ENCODE measurements around the gene VPS54. TPM values are rescaled to one million over a fixed set of nuclear protein-coding genes. Genes with fewer than 3 reads are reported as not detected.

The VPS54 gene
- total RNA-seq, 1 experiment from 2014 or later: 21.2 TPM

DNA sequence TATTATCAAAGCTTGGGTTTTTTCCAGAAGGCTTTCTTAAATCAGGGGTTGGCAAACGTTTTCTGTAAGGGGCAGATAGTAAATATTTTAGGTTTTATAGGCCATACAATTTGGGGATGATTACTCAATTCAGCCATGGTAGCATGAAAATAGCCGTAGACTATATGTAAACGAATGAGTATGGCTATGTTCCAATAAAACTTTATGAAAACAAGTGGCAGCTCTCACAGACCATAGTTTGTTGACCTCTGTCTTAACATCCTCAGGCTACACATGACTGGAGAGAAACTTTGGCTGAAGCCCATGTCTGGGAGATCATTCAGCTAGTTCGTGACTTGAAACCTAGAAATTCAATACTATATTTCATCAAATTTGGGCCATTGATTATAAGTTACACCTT, 147.4 kb downstream of the VPS54 start:
- H3K36me3 ChIP-seq (ENCODE audit: control insufficient read depth, insufficient read depth, low read length): no peaks in the 10 kb centered on the region
- H3K27ac ChIP-seq (ENCODE audit: low read length): no peak overlapping the region
- no peaks in the 10 kb centered on the region for H3K27me3 ChIP-seq (ENCODE audit: control insufficient read depth, insufficient read depth, low read length)
- no TSS peak for BruUV-seq (replicated peaks)
- POLR2A ChIA-PET: no interaction called here
- no peak for TF ChIP-seq POLR2AphosphoS5 (IDR thresholded peaks at IDR 0.05; ENCODE audit: low read depth, low read length)
- TF ChIP-seq SIN3A (IDR thresholded peaks at IDR 0.05; ENCODE audit: borderline replicate concordance, insufficient read depth, low read depth, low read length): no peak
- TF ChIP-seq, protein P1, sequence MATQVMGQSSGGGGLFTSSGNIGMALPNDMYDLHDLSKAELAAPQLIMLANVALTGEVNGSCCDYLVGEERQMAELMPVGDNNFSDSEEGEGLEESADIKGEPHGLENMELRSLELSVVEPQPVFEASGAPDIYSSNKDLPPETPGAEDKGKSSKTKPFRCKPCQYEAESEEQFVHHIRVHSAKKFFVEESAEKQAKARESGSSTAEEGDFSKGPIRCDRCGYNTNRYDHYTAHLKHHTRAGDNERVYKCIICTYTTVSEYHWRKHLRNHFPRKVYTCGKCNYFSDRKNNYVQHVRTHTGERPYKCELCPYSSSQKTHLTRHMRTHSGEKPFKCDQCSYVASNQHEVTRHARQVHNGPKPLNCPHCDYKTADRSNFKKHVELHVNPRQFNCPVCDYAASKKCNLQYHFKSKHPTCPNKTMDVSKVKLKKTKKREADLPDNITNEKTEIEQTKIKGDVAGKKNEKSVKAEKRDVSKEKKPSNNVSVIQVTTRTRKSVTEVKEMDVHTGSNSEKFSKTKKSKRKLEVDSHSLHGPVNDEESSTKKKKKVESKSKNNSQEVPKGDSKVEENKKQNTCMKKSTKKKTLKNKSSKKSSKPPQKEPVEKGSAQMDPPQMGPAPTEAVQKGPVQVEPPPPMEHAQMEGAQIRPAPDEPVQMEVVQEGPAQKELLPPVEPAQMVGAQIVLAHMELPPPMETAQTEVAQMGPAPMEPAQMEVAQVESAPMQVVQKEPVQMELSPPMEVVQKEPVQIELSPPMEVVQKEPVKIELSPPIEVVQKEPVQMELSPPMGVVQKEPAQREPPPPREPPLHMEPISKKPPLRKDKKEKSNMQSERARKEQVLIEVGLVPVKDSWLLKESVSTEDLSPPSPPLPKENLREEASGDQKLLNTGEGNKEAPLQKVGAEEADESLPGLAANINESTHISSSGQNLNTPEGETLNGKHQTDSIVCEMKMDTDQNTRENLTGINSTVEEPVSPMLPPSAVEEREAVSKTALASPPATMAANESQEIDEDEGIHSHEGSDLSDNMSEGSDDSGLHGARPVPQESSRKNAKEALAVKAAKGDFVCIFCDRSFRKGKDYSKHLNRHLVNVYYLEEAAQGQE (IDR thresholded peaks at IDR 0.05; ENCODE audit: insufficient read depth in 1 of 2, low read depth in 2 of 2, low read length in 1 of 2): no peak
- TF ChIP-seq, protein P2, sequence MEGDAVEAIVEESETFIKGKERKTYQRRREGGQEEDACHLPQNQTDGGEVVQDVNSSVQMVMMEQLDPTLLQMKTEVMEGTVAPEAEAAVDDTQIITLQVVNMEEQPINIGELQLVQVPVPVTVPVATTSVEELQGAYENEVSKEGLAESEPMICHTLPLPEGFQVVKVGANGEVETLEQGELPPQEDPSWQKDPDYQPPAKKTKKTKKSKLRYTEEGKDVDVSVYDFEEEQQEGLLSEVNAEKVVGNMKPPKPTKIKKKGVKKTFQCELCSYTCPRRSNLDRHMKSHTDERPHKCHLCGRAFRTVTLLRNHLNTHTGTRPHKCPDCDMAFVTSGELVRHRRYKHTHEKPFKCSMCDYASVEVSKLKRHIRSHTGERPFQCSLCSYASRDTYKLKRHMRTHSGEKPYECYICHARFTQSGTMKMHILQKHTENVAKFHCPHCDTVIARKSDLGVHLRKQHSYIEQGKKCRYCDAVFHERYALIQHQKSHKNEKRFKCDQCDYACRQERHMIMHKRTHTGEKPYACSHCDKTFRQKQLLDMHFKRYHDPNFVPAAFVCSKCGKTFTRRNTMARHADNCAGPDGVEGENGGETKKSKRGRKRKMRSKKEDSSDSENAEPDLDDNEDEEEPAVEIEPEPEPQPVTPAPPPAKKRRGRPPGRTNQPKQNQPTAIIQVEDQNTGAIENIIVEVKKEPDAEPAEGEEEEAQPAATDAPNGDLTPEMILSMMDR (IDR thresholded peaks at IDR 0.05): no peak
- TF ChIP-seq TCF7L2 (IDR thresholded peaks at IDR 0.05; ENCODE audit: low read depth, low read length): no peak
- no peak for ATAC-seq
- CTCF ChIA-PET: no interaction called here
- in situ Hi-C loops (cut with HindIII; ENCODE audit: low pct_unique_long_range_greater_than_20kb, low sequenced_read_pairs) (no loop called here), intact Hi-C loops (cut with micrococcal nuclease; ENCODE audit: unreplicated experiment) (no loop called here)
- H3K4me1 ChIP-seq (ENCODE audit: control insufficient read depth, insufficient read depth, low read length): no peaks in the 10 kb centered on the region
- DNase-seq (ENCODE audit: low read depth, low spot score): no peak
- H3K4me3 ChIP-seq (ENCODE audit: low read depth in 2 of 2, low read length in 2 of 2): no peak overlapping the region
- H3K9me3 ChIP-seq (ENCODE audit: control insufficient read depth, insufficient read depth, low read depth, low read length): no peaks in the 10 kb centered on the region

DNA sequence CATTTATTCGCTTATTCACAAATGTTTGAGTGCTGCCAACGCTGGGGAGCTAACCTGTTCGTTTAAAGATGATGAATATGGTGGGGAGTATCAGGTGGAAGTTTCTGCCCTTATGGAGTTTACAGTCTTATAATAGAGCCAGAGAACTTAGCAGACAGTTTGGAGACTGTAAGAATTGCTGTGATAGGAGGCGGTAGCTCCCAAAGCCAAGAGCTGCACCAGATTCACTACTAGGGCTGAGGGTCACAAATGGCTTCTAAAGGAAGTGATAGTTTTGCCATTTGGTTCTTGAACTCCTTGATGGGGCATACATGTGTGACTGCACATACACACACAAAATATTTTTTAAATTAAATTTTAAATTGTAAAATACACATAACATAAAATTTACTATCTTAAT, 148.5 kb downstream of the VPS54 start:
- H3K27ac ChIP-seq (ENCODE audit: low read length): no peak overlapping the region
- no peaks in the 10 kb centered on the region for H3K27me3 ChIP-seq (ENCODE audit: control insufficient read depth, insufficient read depth, low read length)
- TF ChIP-seq, protein P2 (IDR thresholded peaks at IDR 0.05): no peak
- TF ChIP-seq SIN3A (IDR thresholded peaks at IDR 0.05; ENCODE audit: borderline replicate concordance, insufficient read depth, low read depth, low read length) (no peak), TCF7L2 (IDR thresholded peaks at IDR 0.05; ENCODE audit: low read depth, low read length) (no peak), POLR2AphosphoS5 (IDR thresholded peaks at IDR 0.05; ENCODE audit: low read depth, low read length) (no peak)
- TF ChIP-seq, protein P1 (IDR thresholded peaks at IDR 0.05; ENCODE audit: insufficient read depth in 1 of 2, low read depth in 2 of 2, low read length in 1 of 2): no peak
- H3K4me3 ChIP-seq (ENCODE audit: low read depth in 2 of 2, low read length in 2 of 2): no peak overlapping the region
- no peak for ATAC-seq
- no TSS peak for BruUV-seq (replicated peaks)
- H3K4me1 ChIP-seq (ENCODE audit: control insufficient read depth, insufficient read depth, low read length): no peaks in the 10 kb centered on the region
- no peak for DNase-seq (ENCODE audit: low read depth, low spot score)
- H3K36me3 ChIP-seq (ENCODE audit: control insufficient read depth, insufficient read depth, low read length): no peaks in the 10 kb centered on the region
- POLR2A ChIA-PET: no interaction called here
- no peaks in the 10 kb centered on the region for H3K9me3 ChIP-seq (ENCODE audit: control insufficient read depth, insufficient read depth, low read depth, low read length)
- intact Hi-C loops (cut with micrococcal nuclease; ENCODE audit: unreplicated experiment) (no loop called here), in situ Hi-C loops (cut with HindIII; ENCODE audit: low pct_unique_long_range_greater_than_20kb, low sequenced_read_pairs) (no loop called here)
- CTCF ChIA-PET: no interaction called here
